ENCODE results near the gene TIAM1. TPM values are rescaled to one million over a fixed set of nuclear protein-coding genes. Genes with fewer than 3 reads are reported as not detected.

Gene TIAM1
- total RNA-seq, 1 donor from 2014 or later = 17.8 TPM

GRCh38 chr21:31107871-31108270 is 236.2 kb downstream of the TIAM1 start:
- peaks cover 3% of the 10 kb centered on the region for H3K9me3 Mint-ChIP-seq (ENCODE audit: unreplicated experiment)
- no peak for FAIRE-seq
- no peak overlapping the region for H3K27ac Mint-ChIP-seq (ENCODE audit: unreplicated experiment)

GRCh38 chr21:31107176-31107785 is 236.8 kb downstream of the TIAM1 start:
- H2AFZ ChIP-seq (ENCODE audit: low read depth, low read length) = no peak overlapping the region
- H4K20me1 ChIP-seq (ENCODE audit: insufficient read depth, low read length) = no peaks in the 10 kb centered on the region
- FAIRE-seq (no peak), DNase-seq (ENCODE audit: low read depth) (no peak)
- no peak overlapping the region for H3K27ac Mint-ChIP-seq (ENCODE audit: unreplicated experiment)
- H3K27me3 Mint-ChIP-seq (ENCODE audit: low read depth, unreplicated experiment) = no peaks in the 10 kb centered on the region
- H3K36me3 Mint-ChIP-seq (ENCODE audit: low read depth, unreplicated experiment) = no peaks in the 10 kb centered on the region
- TF ChIP-seq EZH2 (IDR thresholded peaks at IDR 0.05; ENCODE audit: insufficient read depth, low read length) = no peak
- no peak for TF ChIP-seq CTCF (IDR thresholded peaks at IDR 0.05; ENCODE audit: insufficient read depth, low read depth, low read length)
- H3K36me3 ChIP-seq (ENCODE audit: insufficient read depth, low read length) = no peaks in the 10 kb centered on the region
- H3K79me2 ChIP-seq (ENCODE audit: insufficient read depth, low read length) = no peaks in the 10 kb centered on the region
- no peak overlapping the region for H3K27ac ChIP-seq (ENCODE audit: low read depth, low read length)
- H3K4me1 ChIP-seq (ENCODE audit: insufficient read depth, low read length) = no peaks in the 10 kb centered on the region
- H3K9me3 ChIP-seq (ENCODE audit: insufficient read depth, low read depth, low read length) = no peaks in the 10 kb centered on the region
- no peak overlapping the region for H3K4me3 ChIP-seq (ENCODE audit: insufficient read depth, low read depth, low read length)
- H3K4me3 Mint-ChIP-seq (ENCODE audit: unreplicated experiment) = no peak overlapping the region
- no peak overlapping the region for H3K4me2 ChIP-seq (ENCODE audit: low read length)
- H3K9me3 Mint-ChIP-seq (ENCODE audit: unreplicated experiment) = peaks cover 3% of the 10 kb centered on the region
- H3K27me3 ChIP-seq (ENCODE audit: insufficient read depth, low read length) = no peaks in the 10 kb centered on the region
- no peaks in the 10 kb centered on the region for H3K4me1 Mint-ChIP-seq (ENCODE audit: low read depth, unreplicated experiment)
- no peak overlapping the region for H3K9ac ChIP-seq (ENCODE audit: low read length)

More at GRCh38 chr21:31107871-31108270, 236.2 kb downstream of the TIAM1 start:
- Histone ChIP-seq H3K36me3 (ENCODE audit: insufficient read depth, low read length) (no peaks in the 10 kb centered on the region), H3K9me3 (ENCODE audit: insufficient read depth, low read depth, low read length) (no peaks in the 10 kb centered on the region), H3K79me2 (ENCODE audit: insufficient read depth, low read length) (no peaks in the 10 kb centered on the region), H4K20me1 (ENCODE audit: insufficient read depth, low read length) (no peaks in the 10 kb centered on the region), H3K27ac (ENCODE audit: low read depth, low read length) (no peak overlapping the region), H2AFZ (ENCODE audit: low read depth, low read length) (no peak overlapping the region), H3K9ac (ENCODE audit: low read length) (no peak overlapping the region), H3K27me3 (ENCODE audit: insufficient read depth, low read length) (no peaks in the 10 kb centered on the region), H3K4me3 (ENCODE audit: insufficient read depth, low read depth, low read length) (no peak overlapping the region), H3K4me1 (ENCODE audit: insufficient read depth, low read length) (no peaks in the 10 kb centered on the region), H3K4me2 (ENCODE audit: low read length) (no peak overlapping the region)
- H3K4me1 Mint-ChIP-seq (ENCODE audit: low read depth, unreplicated experiment) = no peaks in the 10 kb centered on the region
- H3K27me3 Mint-ChIP-seq (ENCODE audit: low read depth, unreplicated experiment) = no peaks in the 10 kb centered on the region
- no peak for DNase-seq (ENCODE audit: low read depth)
- TF ChIP-seq CTCF (IDR thresholded peaks at IDR 0.05; ENCODE audit: insufficient read depth, low read depth, low read length) = no peak
- no peak for TF ChIP-seq EZH2 (IDR thresholded peaks at IDR 0.05; ENCODE audit: insufficient read depth, low read length)
- H3K4me3 Mint-ChIP-seq (ENCODE audit: unreplicated experiment) = no peak overlapping the region
- H3K36me3 Mint-ChIP-seq (ENCODE audit: low read depth, unreplicated experiment) = no peaks in the 10 kb centered on the region

- Histone ChIP-seq H3K27ac (ENCODE audit: low read depth, low read length) (no peak overlapping the region), H3K4me3 (ENCODE audit: insufficient read depth, low read depth, low read length) (no peak overlapping the region), H2AFZ (ENCODE audit: low read depth, low read length) (no peak overlapping the region), H3K9me3 (ENCODE audit: insufficient read depth, low read depth, low read length) (no peaks in the 10 kb centered on the region), H3K36me3 (ENCODE audit: insufficient read depth, low read length) (no peaks in the 10 kb centered on the region), H3K4me1 (ENCODE audit: insufficient read depth, low read length) (no peaks in the 10 kb centered on the region), H3K79me2 (ENCODE audit: insufficient read depth, low read length) (no peaks in the 10 kb centered on the region), H3K4me2 (ENCODE audit: low read length) (no peak overlapping the region), H3K27me3 (ENCODE audit: insufficient read depth, low read length) (no peaks in the 10 kb centered on the region), H3K9ac (ENCODE audit: low read length) (no peak overlapping the region), H4K20me1 (ENCODE audit: insufficient read depth, low read length) (no peaks in the 10 kb centered on the region)
- H3K36me3 Mint-ChIP-seq (ENCODE audit: low read depth, unreplicated experiment) = no peaks in the 10 kb centered on the region
- no peak overlapping the region for H3K27ac Mint-ChIP-seq (ENCODE audit: unreplicated experiment)
- no peaks in the 10 kb centered on the region for H3K4me1 Mint-ChIP-seq (ENCODE audit: low read depth, unreplicated experiment)
- H3K27me3 Mint-ChIP-seq (ENCODE audit: low read depth, unreplicated experiment) = peaks cover 7% of the 10 kb centered on the region
- peaks cover 3% of the 10 kb centered on the region for H3K9me3 Mint-ChIP-seq (ENCODE audit: unreplicated experiment)
- no peak for TF ChIP-seq CTCF (IDR thresholded peaks at IDR 0.05; ENCODE audit: insufficient read depth, low read depth, low read length)
- no peak for TF ChIP-seq EZH2 (IDR thresholded peaks at IDR 0.05; ENCODE audit: insufficient read depth, low read length)
- no peak overlapping the region for H3K4me3 Mint-ChIP-seq (ENCODE audit: unreplicated experiment)
- no peak for FAIRE-seq
- DNase-seq (ENCODE audit: low read depth) = no peak
Observed at GRCh38 chr21:31103571-31104265, 240.3 kb downstream of the TIAM1 start.
